Stimulated activated CD4-positive, alpha-beta T cell treated with anti-CD3 and anti-CD28 coated beads, Interleukin-4, amount 100 ng/mL, for 24 hours (primary cell): Measurements from ENCODE around the gene STK32C.

Source experiments
- DNase-seq: peaks from one replicate; pipeline ENCODE4 v3.0.0-alpha.2; 2020

STK32C gene

DNA sequence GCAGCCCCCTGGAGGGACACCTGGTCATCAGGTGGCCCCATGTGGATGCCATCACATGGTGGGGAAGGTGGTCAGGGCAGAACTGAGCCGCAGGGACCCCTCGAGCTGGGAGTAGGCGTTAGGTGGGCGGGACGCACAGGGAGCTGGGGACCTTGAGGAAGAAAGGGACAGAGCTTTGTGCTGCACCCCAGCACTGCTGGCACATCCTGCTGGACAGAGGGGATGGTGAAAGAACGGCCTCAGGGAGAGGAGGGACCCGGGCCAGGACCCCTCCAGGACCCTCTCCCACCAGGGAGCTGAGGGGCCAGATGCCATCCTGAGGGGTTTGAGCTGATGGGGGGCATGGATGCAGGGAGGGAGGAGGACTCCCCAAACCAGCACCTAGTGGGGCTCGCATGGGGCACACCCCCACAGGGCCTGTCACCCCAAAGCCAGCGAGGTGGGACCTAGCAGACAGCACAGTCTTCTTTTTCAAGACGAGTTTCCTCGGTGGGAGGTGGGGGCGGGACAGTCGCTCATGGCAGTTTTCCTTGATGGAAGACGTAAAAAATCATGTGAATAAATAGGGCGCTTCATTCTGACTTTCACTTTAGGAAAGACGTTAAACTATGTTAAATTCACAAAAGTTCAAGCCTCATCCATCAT lies 43.3 kb downstream of the STK32C start:
- no peak for DNase-seq

DNA sequence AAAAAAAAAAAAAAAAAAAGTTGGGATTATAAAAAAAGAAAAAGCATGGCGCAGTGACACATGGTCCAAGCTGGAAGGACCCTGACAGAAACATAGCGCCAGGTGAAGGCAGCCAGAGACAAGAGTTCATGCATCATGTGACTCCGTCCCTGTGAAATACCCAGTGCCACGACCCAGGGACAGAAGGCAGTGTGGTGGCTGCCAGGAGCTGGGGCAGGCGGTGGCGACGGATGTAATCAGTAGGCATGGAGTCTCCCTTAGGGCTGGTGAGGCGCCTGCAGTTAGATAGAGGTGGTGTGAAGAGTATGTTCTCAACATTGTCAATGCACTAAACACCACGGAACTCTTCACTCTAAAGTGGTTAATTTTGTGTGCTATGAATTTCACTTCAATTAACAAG lies 43.9 kb downstream of the STK32C start:
- no peak for DNase-seq

DNA sequence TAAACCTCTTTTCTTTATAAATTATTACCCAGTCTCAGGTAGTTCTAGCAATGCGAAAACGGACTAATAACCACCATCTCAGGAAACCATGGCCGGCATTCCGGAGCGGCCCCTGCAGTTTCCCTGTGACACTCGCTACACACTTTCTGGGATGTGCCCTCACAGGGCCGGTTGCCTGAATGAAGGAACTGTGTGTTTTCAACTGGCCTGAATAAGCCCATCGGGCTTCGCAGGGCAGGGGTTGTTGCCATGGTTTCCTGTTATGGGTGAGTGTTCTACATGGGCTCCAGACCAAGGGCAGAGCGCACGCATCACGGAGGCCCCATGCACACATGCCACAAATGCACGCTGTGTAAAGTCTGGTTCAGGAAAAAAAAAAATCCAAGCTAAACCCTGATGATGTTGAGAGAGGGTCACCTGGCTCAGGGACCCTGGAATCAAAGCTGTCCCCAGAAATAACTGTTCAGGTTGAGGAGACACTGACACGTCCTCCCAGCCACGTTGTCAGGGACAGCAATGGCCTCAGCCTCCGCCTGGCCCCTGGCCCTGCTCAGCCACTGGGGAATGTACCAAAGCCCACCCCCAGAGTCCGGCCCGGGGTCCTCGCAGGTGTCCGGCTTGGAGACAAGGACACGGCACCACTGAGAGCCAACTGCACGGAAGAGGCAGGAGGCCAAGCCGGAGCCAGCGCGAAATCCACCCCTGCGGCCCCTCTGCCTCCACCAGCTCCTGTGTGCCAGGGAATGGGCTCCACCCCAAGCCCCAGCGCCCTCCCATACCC lies 47.9 kb downstream of the STK32C start:
- DNase-seq = no peak

- no peak for DNase-seq
Observed at GRCh38 chr10:132258423-132258822, 49.3 kb downstream of the STK32C start.

GRCh38 chr10:132257907-132258306 lies 49.8 kb downstream of the STK32C start:
- DNase-seq = no peak

DNA sequence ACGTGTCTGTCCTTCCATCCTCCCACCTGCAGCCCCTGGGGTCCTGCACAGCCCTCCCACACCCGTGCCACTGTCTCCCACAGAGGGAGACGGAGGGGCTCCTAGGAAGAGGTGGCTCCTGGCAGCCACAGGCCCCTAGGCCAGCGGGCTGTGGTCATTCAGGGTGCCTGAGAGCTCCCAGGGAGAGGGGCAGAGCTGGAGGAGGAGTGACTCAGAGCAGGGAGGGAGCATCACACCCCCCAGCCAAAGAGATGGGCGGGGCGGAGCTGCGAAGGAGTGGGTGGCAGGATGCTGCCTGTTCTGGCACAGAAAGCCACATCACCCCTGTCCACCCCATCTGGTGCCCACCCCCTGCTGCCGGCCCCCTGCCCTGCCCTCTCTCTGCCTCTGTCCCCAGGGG lies 50.5 kb downstream of the STK32C start:
- DNase-seq = peak; percentile 14

- no peak for DNase-seq
Observed at GRCh38 chr10:132256866-132257265, 50.9 kb downstream of the STK32C start.

- no peak for DNase-seq
Observed at GRCh38 chr10:132255489-132256344, 52.0 kb downstream of the STK32C start.

DNA sequence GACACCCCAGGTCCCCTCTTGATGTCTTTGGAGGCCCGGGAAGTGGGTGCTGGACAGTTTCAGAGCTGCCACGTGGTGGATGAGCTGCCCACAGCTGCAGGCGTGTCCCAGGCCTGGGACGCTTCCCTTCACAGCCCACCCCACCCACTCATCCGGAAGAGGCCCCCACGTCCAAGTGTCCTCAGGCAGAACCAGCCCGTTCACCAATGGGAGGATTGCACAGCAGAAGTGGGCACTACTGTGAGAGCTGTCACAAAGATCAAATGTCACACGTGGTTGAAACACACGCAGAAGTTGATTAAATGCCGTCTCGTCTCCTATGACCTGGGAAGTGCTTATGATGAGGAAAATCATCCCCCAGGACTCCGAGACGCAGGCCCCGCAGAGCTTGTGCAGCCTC lies 52.9 kb downstream of the STK32C start:
- DNase-seq = no peak

DNA sequence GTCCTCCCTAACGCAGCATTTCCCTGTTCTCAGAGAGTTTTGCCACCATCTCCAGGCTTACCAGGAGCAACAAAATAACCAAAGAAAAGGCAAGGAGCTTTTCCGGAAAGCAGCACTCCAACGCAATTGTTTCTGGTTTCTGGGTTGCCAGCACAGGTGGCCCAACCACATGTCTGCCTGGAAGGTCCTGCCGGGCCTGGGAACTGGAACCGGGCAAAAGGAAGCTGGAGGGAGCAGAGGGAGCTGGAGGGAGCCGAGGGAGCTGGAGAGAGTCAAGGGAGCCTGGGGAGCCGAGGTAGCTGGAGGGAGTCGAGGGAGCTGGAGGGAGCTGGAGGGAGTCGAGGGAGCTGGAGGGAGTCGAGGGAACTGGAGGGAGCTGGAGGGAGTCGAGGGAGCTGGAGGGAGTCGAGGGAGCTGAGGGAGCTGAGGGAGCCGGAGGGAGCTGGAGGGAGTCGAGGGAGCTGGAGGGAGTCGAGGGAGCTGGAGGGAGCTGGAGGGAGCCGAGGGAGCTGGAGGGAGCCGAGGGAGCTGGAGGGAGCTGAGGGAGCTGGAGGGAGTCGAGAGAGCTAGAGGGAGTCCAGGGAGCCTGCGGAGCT lies 54.6 kb downstream of the STK32C start:
- no peak for DNase-seq

GRCh38 chr10:132252412-132252811 lies 55.3 kb downstream of the STK32C start:
- no peak for DNase-seq

- no peak for DNase-seq
Observed at GRCh38 chr10:132251928-132252327, 55.8 kb downstream of the STK32C start.

DNA sequence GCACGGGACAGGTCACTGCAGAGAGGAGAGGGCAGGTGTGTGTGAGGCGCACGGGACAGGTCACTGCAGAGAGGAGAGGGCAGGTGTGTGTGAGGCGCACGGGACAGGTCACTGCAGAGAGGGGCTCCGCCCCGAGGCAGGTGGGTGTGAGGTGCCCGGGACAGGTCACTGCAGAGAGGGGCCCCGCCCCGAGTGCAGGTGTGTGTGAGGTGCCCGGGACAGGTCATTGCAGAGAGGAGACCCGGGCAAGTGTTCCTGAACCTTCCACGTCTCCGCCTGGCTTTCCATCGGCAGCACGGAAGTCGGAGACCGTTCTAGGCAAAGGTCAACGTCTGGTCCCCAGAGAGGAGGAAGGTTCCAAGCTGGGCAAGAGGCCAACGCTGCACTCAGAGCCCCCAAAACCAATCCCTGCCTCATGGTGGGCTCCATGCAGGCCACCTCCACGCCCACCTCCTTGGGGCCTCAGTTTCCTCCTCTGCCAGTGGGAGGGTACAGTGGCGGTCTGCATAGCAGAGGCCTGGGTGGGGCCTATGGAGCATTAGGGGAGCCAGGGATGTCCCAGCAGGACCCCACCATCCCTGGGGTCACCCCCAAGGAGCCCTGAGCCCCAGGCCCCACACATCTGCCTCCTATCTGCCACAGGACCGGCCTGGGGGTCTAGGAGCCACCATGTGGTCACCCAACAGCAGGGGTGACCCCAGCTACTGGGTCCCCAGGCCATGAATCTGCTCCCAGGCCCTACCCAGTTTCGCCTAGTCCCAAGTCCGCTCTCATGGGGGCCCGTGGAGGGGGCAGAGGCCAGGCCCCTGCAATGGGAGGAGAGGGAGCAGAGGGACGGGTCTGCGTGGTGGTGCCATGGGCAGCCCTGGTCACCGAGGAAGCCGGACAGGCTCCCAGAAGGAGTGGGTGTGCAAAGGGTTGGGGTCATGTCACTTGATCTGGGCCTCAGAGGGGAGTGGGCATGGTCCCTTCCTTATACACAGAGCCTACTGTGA lies 57.0 kb downstream of the STK32C start:
- no peak for DNase-seq

GRCh38 chr10:132249824-132250375 lies 57.9 kb downstream of the STK32C start:
- no peak for DNase-seq

DNA sequence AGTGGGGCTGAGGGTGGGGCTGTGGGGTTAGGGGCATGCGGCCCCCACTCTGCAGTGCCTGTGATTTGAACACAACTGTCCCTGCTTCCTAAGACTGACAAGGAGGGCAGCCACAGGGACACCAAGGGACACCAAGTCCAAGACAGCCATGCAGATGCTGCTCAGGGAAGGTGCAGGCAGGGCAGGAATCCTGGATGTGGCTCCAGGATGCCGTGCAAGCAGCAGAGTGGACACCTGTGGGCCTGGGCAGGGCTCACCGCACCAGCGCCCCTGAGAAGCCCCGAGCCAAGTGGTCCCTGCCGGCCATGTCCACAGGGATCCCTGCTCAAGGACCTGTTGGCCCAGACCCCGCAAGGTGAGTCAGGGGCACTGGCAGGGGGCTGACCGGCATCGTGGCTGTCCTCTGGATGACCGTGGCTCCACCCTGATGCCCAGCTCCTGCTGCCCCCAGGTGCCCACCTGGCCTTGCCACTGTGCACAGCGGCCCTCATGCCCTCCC lies 58.5 kb downstream of the STK32C start:
- no peak for DNase-seq

GRCh38 chr10:132248455-132249225 lies 59.1 kb downstream of the STK32C start:
- DNase-seq = peak; percentile 37

GRCh38 chr10:132247943-132248342 lies 59.8 kb downstream of the STK32C start:
- DNase-seq = no peak

- DNase-seq = no peak
Observed at GRCh38 chr10:132246296-132246695, 61.5 kb downstream of the STK32C start.

GRCh38 chr10:132245056-132245455 lies 62.7 kb downstream of the STK32C start:
- no peak for DNase-seq

GRCh38 chr10:132243626-132244025 lies 64.1 kb downstream of the STK32C start:
- DNase-seq = no peak

DNA sequence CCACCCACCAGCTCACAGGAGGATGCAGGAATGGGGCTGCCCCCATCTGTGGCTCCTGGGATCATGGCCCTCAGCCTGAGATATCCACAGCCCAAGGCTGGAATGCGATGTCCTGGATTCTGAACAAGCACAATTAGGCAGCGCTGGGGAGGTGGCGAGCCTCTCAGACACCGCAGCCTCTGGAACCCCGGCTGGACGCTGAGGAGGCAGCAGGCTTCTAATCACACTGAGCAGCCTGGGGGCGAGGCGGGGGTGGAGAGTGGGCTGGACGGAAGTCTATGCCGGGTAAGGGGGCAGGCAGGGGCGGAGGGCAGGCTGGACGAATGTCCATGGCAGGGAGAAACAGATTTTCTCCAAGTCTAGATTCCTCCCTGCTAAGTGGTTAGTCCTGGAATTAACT lies 64.6 kb downstream of the STK32C start:
- no peak for DNase-seq
